Trophoblast cell (in vitro differentiated cells and primary cell): Measurements from ENCODE around the gene CAMK1D.

Experiments
- DNase-seq, 2 donors: peaks; one replicate each; pipeline ENCODE4 v3.0.0-alpha.2; 2016
- H2AFZ ChIP-seq: 2 replicates; pipeline ENCODE4 v1.6.1; 2013; ENCODE audit warnings: low read length, moderate library complexity, mild to moderate bottlenecking; ENCODE audit not compliant: insufficient read depth, poor library complexity
- H2AK5ac ChIP-seq: 2 replicates; pipeline ENCODE4 v1.6.1; 2013; ENCODE audit warnings: mild to moderate bottlenecking, low read length
- H2BK120ac ChIP-seq: 2 replicates; pipeline ENCODE4 v1.6.1; 2013; ENCODE audit warnings: low read length, mild to moderate bottlenecking, moderate library complexity; ENCODE audit not compliant: insufficient read depth, poor library complexity
- H2BK12ac ChIP-seq: 2 replicates; pipeline ENCODE4 v1.6.1; 2013; ENCODE audit warnings: mild to moderate bottlenecking, low read length, moderate library complexity
- H2BK5ac ChIP-seq: 2 replicates; pipeline ENCODE4 v1.6.1; 2013; ENCODE audit warnings: low read length, low read depth, moderate library complexity, mild to moderate bottlenecking; ENCODE audit not compliant: poor library complexity
- H3K14ac ChIP-seq: 2 replicates; pipeline ENCODE4 v1.6.1; 2013; ENCODE audit warnings: mild to moderate bottlenecking, low read length
- H3K18ac ChIP-seq: 2 replicates; pipeline ENCODE4 v1.6.1; 2013; ENCODE audit warnings: mild to moderate bottlenecking, low read length
- H3K23ac ChIP-seq: 2 replicates; pipeline ENCODE4 v1.6.1; 2013; ENCODE audit warnings: low read length
- H3K27ac ChIP-seq: 2 replicates; pipeline ENCODE4 v1.5.1; 2013; ENCODE audit warnings: low read depth, mild to moderate bottlenecking, inconsistent platforms, low read length, moderate library complexity
- H3K27me3 ChIP-seq: 2 replicates; pipeline ENCODE4 v1.6.1; 2013; ENCODE audit warnings: inconsistent platforms, mild to moderate bottlenecking, low read length, moderate library complexity; ENCODE audit not compliant: insufficient read depth
- H3K36me3 ChIP-seq, 2 experiments: 1 replicate in 1 of 2; 2 replicates in 1 of 2; pipeline ENCODE4 v1.6.1; 2013; ENCODE audit warnings: low read length in 2 of 2, mild to moderate bottlenecking in 2 of 2, moderate library complexity in 1 of 2; ENCODE audit not compliant: insufficient read depth in 2 of 2, control insufficient read depth in 1 of 2
- H3K4ac ChIP-seq: 2 replicates; pipeline ENCODE4 v1.6.1; 2013; ENCODE audit warnings: low read depth, mild to moderate bottlenecking, low read length, moderate library complexity
- H3K4me1 ChIP-seq, 2 experiments: 1 replicate in 1 of 2; 2 replicates in 1 of 2; pipeline ENCODE4 v1.6.1; 2013; ENCODE audit warnings: low read length in 2 of 2, mild to moderate bottlenecking in 2 of 2, moderate library complexity in 1 of 2; ENCODE audit not compliant: insufficient read depth in 2 of 2, control insufficient read depth in 1 of 2
- H3K4me2 ChIP-seq: 2 replicates; pipeline ENCODE4 v1.6.1; 2013; ENCODE audit warnings: inconsistent platforms, mild to moderate bottlenecking, low read length, moderate library complexity
- H3K4me3 ChIP-seq: 2 replicates; pipeline ENCODE4 v1.5.1; 2013; ENCODE audit warnings: mild to moderate bottlenecking, low read depth, low read length, inconsistent platforms
- H3K79me1 ChIP-seq: one replicate; pipeline ENCODE4 v1.6.1; 2013; ENCODE audit warnings: low read length
- H3K79me2 ChIP-seq: 2 replicates; pipeline ENCODE4 v1.6.1; 2013; ENCODE audit warnings: low read length, mild to moderate bottlenecking; ENCODE audit not compliant: control insufficient read depth, insufficient read depth, poor library complexity
- H3K9ac ChIP-seq: 2 replicates; pipeline ENCODE4 v1.6.1; 2013; ENCODE audit warnings: mild to moderate bottlenecking, low read length
- H3K9me3 ChIP-seq: 2 replicates; pipeline ENCODE4 v1.6.1; 2013; ENCODE audit warnings: low read depth, mild to moderate bottlenecking, control low read depth, inconsistent platforms, low read length; ENCODE audit not compliant: insufficient read depth
- H4K12ac ChIP-seq: 2 replicates; pipeline ENCODE4 v1.6.1; 2013; ENCODE audit warnings: low read depth, mild to moderate bottlenecking, low read length, moderate library complexity
- H4K8ac ChIP-seq: 2 replicates; pipeline ENCODE4 v1.6.1; 2013; ENCODE audit warnings: low read depth, mild to moderate bottlenecking, low read length, moderate library complexity
- H4K91ac ChIP-seq: one replicate; pipeline ENCODE4 v1.6.1; 2013; ENCODE audit warnings: low read depth, mild to moderate bottlenecking, low read length, moderate library complexity
- WGBS: extraction: QIAGEN DNeasy Blood & Tissue Kit; methylation state at CpG from one replicate; pipeline ENCODE4 v1.1.7; 2013; ENCODE audit warnings: missing lambda C conversion rate; ENCODE audit not compliant: insufficient read length, insufficient coverage; ENCODE audit errors: extremely low coverage; 5-methylcytosine and 5-hydroxymethylcytosine counted together

The CAMK1D gene

DNA sequence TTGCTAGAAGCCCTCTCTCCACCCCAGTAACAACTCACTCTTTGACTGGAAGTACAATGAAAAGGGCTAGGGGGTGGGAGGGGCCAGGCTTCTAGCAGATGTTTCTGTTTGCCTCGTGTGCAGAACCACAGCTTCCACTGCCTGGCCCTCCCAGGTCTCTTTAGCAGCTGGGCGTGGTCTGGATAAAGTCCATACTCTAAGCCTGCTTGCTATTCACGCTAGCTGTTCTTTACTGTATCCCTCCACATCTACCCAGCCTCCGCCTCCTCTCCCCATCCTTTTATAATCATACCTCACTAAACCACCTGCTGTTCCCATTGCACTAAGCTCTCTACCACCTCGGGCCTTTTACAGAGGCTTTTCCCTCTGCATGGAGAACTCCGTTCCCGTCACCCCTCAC is 288.8 kb downstream of the CAMK1D start:
- no peaks in the 10 kb centered on the region for H3K79me1 ChIP-seq
- no peak overlapping the region for H3K4ac ChIP-seq
- no peaks in the 10 kb centered on the region for H3K9me3 ChIP-seq
- H3K18ac ChIP-seq = no peak overlapping the region
- H4K12ac ChIP-seq = no peak overlapping the region
- no peak overlapping the region for H2AK5ac ChIP-seq
- DNase-seq = no peak
- H3K4me3 ChIP-seq = no peak overlapping the region
- no peak overlapping the region for H2BK12ac ChIP-seq
- H3K23ac ChIP-seq = no peak overlapping the region
- no peak overlapping the region for H2BK5ac ChIP-seq
- no peaks in the 10 kb centered on the region for H3K27me3 ChIP-seq
- H3K14ac ChIP-seq = no peak overlapping the region
- H3K4me2 ChIP-seq = no peak overlapping the region
- no peaks in the 10 kb centered on the region for H3K79me2 ChIP-seq
- H2AFZ ChIP-seq = no peak overlapping the region
- no peak overlapping the region for H4K91ac ChIP-seq
- no peak overlapping the region for H3K27ac ChIP-seq
- no peak overlapping the region for H2BK120ac ChIP-seq
- no peak overlapping the region for H3K9ac ChIP-seq
- 100% methylated on average over 1 of the region's 7 CpGs for WGBS
- H3K36me3 ChIP-seq = no peaks in the 10 kb centered on the region
- no peak overlapping the region for H4K8ac ChIP-seq
- no peaks in the 10 kb centered on the region for H3K4me1 ChIP-seq

DNA sequence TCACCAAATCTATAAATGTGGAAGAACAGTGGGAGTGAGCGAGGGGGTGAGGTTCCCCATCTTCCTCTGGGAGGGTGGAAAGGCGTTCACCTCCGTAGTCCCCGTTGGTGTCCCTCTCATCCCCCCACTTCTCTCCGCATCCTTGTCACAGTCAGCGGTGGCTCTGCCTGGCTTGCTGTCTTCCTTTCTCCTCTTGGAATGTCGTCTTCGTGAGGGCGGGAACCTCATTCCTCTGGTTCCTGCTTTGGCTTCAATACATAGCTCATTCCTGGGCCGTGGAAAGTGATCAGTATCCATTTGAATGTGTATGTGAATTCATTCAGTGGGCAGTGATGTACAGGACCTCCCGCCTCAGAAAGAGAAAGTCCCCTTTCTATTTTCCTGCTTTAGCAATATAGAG is 289.4 kb downstream of the CAMK1D start:
- no peak overlapping the region for H3K9ac ChIP-seq
- WGBS = no CpG with 5 or more reads among the region's 11 CpGs

DNA sequence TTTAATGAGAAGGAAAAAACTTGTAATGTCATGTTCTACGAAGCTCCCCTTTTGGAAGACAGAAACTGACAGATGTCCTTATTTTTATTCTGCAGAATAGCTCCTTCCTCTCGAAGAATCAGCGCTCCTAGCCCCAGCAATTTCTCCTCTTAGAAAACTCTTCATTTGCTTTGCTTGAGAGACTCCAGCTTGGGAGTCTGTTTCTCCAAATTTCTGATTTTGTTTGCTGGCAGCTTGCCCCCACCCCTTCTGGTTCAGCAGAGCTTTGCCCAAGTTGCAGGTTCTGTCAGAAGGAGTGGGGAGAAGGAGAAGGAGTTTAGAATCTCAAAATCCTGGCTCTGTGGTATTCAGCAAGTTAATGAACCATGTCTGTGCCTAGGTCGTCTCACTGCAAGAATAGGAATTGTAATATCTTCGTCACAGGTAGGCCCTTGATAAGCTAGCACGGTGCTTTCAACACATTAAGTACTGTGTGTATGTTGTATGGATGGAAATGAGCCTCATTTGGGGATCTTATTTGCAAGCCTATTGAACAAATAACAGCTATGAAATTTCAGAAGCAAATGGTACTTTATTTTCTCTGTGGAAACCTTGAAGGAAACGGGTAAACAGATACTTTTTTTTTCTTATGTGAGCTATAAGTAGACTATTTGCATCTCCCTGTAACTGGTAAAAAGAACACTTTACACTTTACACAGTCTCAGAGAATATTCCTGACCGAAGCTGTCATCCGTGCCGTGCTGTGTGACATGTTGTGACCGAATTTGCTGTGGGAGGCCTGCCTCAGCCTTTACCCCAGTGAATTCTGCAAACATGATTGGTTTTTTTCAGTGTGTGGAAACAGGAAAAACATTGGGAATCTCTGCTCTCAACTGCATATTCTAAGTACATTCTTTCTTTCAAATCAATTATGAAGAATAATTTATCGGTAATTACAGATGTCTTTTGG is 290.9 kb downstream of the CAMK1D start:
- Histone ChIP-seq H4K12ac (no peak overlapping the region), H2BK12ac (no peak overlapping the region), H4K8ac (no peak overlapping the region)

More for the DNA sequence above, 289.4 kb downstream of the CAMK1D start:
- Histone ChIP-seq H3K9me3 (no peaks in the 10 kb centered on the region), H3K14ac (no peak overlapping the region), H4K12ac (no peak overlapping the region), H2BK120ac (no peak overlapping the region), H3K18ac (no peak overlapping the region), H2AK5ac (no peak overlapping the region), H3K27me3 (no peaks in the 10 kb centered on the region), H4K8ac (no peak overlapping the region), H3K4me3 (no peak overlapping the region), H3K23ac (no peak overlapping the region), H2AFZ (no peak overlapping the region), H3K79me1 (no peaks in the 10 kb centered on the region), H3K79me2 (no peaks in the 10 kb centered on the region), H3K27ac (no peak overlapping the region), H3K4me1 (no peaks in the 10 kb centered on the region), H3K4me2 (no peak overlapping the region), H3K4ac (no peak overlapping the region), H3K36me3 (no peaks in the 10 kb centered on the region), H2BK12ac (no peak overlapping the region), H4K91ac (no peak overlapping the region), H2BK5ac (no peak overlapping the region)
- DNase-seq = peak in 1 of 2 donors; percentile 4

DNA sequence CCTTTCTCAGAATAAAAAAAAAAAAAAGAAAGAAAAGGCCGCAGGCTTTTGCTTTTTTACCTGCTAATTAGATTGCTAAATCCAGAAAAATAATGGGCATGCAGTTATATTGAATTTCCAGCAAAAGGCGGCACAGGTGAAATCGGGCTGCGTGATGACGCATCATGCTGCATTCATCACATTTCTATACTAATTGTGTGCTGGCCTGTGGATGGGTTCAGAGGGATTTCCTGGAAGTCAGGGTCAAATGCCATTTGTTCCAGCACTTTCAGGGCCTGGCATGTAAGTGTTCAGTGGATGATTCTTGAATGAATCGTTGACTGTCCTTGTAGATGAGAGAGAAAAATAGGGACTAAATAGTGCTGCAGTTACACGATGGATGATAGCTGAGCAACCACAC is 292.7 kb downstream of the CAMK1D start:
- Histone ChIP-seq H3K4me3 (no peak overlapping the region), H2BK5ac (no peak overlapping the region), H3K4me2 (no peak overlapping the region), H3K14ac (no peak overlapping the region), H3K18ac (no peak overlapping the region), H3K27ac (no peak overlapping the region), H3K79me1 (no peaks in the 10 kb centered on the region), H3K9ac (no peak overlapping the region), H3K36me3 (no peaks in the 10 kb centered on the region), H3K4ac (no peak overlapping the region), H2BK12ac (no peak overlapping the region), H3K9me3 (no peaks in the 10 kb centered on the region), H4K12ac (no peak overlapping the region), H3K4me1 (no peaks in the 10 kb centered on the region), H4K91ac (no peak overlapping the region), H3K79me2 (no peaks in the 10 kb centered on the region), H2BK120ac (no peak overlapping the region), H3K27me3 (no peaks in the 10 kb centered on the region), H2AK5ac (no peak overlapping the region), H2AFZ (no peak overlapping the region), H3K23ac (no peak overlapping the region), H4K8ac (no peak overlapping the region)
- peak in 1 of 2 donors; percentile 46 for DNase-seq
- no CpG with 5 or more reads among the region's 7 CpGs for WGBS

More for the DNA sequence above, 290.9 kb downstream of the CAMK1D start:
- Histone ChIP-seq H3K9me3 (no peaks in the 10 kb centered on the region), H3K4me1 (no peaks in the 10 kb centered on the region), H3K4me3 (no peak overlapping the region), H3K27me3 (no peaks in the 10 kb centered on the region), H3K4me2 (no peak overlapping the region), H3K23ac (no peak overlapping the region), H3K9ac (no peak overlapping the region), H2BK5ac (no peak overlapping the region), H3K36me3 (no peaks in the 10 kb centered on the region), H3K79me1 (no peaks in the 10 kb centered on the region), H2AK5ac (no peak overlapping the region), H3K79me2 (no peaks in the 10 kb centered on the region), H3K27ac (no peak overlapping the region), H3K4ac (no peak overlapping the region), H4K91ac (no peak overlapping the region), H3K18ac (no peak overlapping the region), H2BK120ac (no peak overlapping the region), H3K14ac (no peak overlapping the region), H2AFZ (no peak overlapping the region)
- no peak for DNase-seq
- WGBS = no CpG with 5 or more reads among the region's 12 CpGs
